Breast epithelium (tissue), 3 donors: ENCODE measurements around the gene APC2.

Experiments
- CTCF ChIP-seq, 3 donors: fragments of 450-650 bp; IDR thresholded peaks; one replicate each; pipeline ENCODE4 v1.5.1; 2016 to 2017; ENCODE audit warnings: antibody characterized with exemption in 3 of 3, mild to moderate bottlenecking in 3 of 3, moderate library complexity in 3 of 3
- POLR2A ChIP-seq: fragments of 450-650 bp; IDR thresholded peaks from one replicate; pipeline ENCODE4 v1.6.1; 2016; ENCODE audit warnings: antibody characterized with exemption, mild to moderate bottlenecking, moderate library complexity

DNA sequence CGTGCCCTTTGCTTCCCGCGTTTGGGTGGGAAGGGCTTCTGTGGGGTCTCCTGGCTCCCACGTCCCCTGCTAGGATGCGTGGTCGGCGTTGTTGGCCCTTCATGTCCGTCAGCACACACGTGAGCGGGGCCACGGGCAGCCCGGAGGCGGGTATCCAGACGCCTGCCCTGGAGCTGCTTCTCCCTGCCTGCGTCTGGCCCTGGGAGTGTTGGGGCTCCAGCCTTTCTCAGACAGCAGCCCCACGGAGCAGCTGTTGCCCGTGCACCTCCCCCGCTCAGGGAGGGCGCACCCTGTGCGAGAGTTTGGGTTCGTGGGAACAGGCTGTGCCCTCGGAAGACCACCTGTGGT, 28.0 kb upstream of the APC2 start:
- TF ChIP-seq CTCF (IDR thresholded peaks at IDR 0.05), result no peak
- TF ChIP-seq POLR2A, result no peak
